HFFc6 (cell line): Measurements from ENCODE around the gene AZIN2. TPM values are rescaled to one million over a fixed set of nuclear protein-coding genes. Genes with fewer than 3 reads are reported as not detected.
"Not testable (repeated sequence)": the region's sequence is repeated elsewhere in the genome, so short reads cannot be mapped to it uniquely, and the experiment has no call there.

Experiments
- DNase-seq: peaks from one replicate; pipeline ENCODE4 v3.0.0-alpha.2; 2018
- H3K27ac Mint-ChIP-seq: 2 replicates; pipeline ENCODE4 v1.8.0; 2020; ENCODE audit warnings: mild to moderate bottlenecking, mixed read lengths
- H3K27me3 Mint-ChIP-seq: 2 replicates; pipeline ENCODE4 v1.8.0; 2021; ENCODE audit warnings: mild to moderate bottlenecking, moderate library complexity, mixed read lengths; ENCODE audit not compliant: insufficient read depth
- H3K36me3 Mint-ChIP-seq: 2 replicates; pipeline ENCODE4 v1.8.0; 2021; ENCODE audit warnings: low read depth, mixed read lengths
- H3K4me1 Mint-ChIP-seq: 2 replicates; pipeline ENCODE4 v1.8.0; 2020; ENCODE audit warnings: low read depth, mixed read lengths
- H3K4me3 Mint-ChIP-seq: 2 replicates; pipeline ENCODE4 v1.8.0; 2020; ENCODE audit warnings: mild to moderate bottlenecking, moderate library complexity, mixed read lengths
- H3K9me3 Mint-ChIP-seq: 2 replicates; pipeline ENCODE4 v1.8.0; 2020; ENCODE audit warnings: mild to moderate bottlenecking, mixed read lengths
- total RNA-seq, 6 experiments: library from RNA; stranded (reverse); fragmentation: NEBNext Ultra II Directional; extraction: Animal tissue kit (Norgen Biotek cat#: 25700); gene quantifications; 2 replicates in 1 of 6; 3 replicates in 5 of 6; pipeline ENCODE4 v1.2.3, GENCODE V29; 2021
- TF ChIP-seq, protein P1 (sequence below): fragments of 200-600 bp; sonication (generic); IDR thresholded peaks from 2 replicates; pipeline ENCODE4 v1.5.0; 2021; ENCODE audit warnings: antibody characterized with exemption, mild to moderate bottlenecking

The AZIN2 gene
- total RNA-seq, 6 experiments from 2014 or later, result 2.4 to 3.7 (median 3.1) TPM

DNA sequence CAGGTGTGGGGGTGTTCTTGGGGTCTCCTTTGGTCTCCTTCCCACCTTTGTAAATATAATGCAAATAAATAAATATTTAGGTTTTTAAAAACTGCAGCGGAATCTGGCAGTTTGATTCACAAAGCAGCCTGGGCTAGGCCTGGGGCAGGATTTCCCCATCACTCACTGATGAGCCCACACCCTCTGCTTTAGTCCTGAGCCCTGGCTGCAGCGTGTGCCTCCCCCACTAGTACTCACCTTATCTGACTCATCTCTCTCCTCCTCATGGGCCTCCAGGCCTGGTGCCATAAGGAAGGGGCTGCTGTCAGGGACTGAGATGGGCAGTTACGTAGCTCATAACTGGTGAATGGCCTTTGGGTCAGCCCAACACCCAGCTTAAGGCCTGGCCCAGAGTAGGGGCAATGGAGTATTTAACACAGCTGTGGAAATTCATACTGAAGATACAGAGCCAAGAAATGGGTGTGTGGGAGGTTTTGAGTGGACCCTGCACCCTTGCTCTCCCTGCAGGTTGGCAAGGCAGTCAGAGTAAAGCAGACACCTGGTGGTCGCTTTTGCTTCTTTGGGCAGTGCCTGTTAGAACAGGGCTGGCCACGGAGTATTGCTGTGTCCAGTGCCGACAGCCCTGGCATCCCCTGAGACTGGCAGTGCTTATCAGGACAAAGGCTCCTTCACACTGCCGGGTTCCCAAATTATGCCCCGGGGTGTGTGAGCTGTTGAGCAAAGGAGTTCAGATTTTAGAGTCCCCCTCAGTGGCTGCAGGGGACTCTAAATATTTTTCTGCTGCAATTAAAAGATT is 39.7 kb downstream of the AZIN2 start:
- Mint-ChIP-seq H3K4me3 (no peak overlapping the region), H3K27me3 (no peaks in the 10 kb centered on the region; the same call in 1 of the 2 replicates), H3K36me3 (peaks cover 13% of the 10 kb centered on the region), H3K9me3 (no peaks in the 10 kb centered on the region), H3K27ac (no peak overlapping the region), H3K4me1 (peaks cover 4% of the 10 kb centered on the region; the same call in 1 of the 2 replicates)
- DNase-seq, result no peak
- TF ChIP-seq, protein P1, sequence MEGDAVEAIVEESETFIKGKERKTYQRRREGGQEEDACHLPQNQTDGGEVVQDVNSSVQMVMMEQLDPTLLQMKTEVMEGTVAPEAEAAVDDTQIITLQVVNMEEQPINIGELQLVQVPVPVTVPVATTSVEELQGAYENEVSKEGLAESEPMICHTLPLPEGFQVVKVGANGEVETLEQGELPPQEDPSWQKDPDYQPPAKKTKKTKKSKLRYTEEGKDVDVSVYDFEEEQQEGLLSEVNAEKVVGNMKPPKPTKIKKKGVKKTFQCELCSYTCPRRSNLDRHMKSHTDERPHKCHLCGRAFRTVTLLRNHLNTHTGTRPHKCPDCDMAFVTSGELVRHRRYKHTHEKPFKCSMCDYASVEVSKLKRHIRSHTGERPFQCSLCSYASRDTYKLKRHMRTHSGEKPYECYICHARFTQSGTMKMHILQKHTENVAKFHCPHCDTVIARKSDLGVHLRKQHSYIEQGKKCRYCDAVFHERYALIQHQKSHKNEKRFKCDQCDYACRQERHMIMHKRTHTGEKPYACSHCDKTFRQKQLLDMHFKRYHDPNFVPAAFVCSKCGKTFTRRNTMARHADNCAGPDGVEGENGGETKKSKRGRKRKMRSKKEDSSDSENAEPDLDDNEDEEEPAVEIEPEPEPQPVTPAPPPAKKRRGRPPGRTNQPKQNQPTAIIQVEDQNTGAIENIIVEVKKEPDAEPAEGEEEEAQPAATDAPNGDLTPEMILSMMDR, result no peak

GRCh38 chr1:33121728-33122127 is 40.8 kb downstream of the AZIN2 start:
- Mint-ChIP-seq H3K9me3 (no peaks in the 10 kb centered on the region), H3K4me3 (no peak overlapping the region), H3K27me3 (no peaks in the 10 kb centered on the region; the same call in 1 of the 2 replicates), H3K27ac (no peak overlapping the region), H3K36me3 (peaks cover 15% of the 10 kb centered on the region), H3K4me1 (peaks cover 12% of the 10 kb centered on the region)
- no peak for DNase-seq
- TF ChIP-seq, protein P1, result no peak

- H3K9me3 Mint-ChIP-seq, result no peaks in the 10 kb centered on the region
- peaks cover 19% of the 10 kb centered on the region for H3K36me3 Mint-ChIP-seq
- no peaks in the 10 kb centered on the region; the same call in 1 of the 2 replicates for H3K27me3 Mint-ChIP-seq
- TF ChIP-seq, protein P1, result no peak
- no peak overlapping the region for H3K4me3 Mint-ChIP-seq
- H3K27ac Mint-ChIP-seq, result no peak overlapping the region
- H3K4me1 Mint-ChIP-seq, result peaks cover 21% of the 10 kb centered on the region
- DNase-seq, result no peak
Measured at GRCh38 chr1:33122483-33123178, 41.7 kb downstream of the AZIN2 start.

DNA sequence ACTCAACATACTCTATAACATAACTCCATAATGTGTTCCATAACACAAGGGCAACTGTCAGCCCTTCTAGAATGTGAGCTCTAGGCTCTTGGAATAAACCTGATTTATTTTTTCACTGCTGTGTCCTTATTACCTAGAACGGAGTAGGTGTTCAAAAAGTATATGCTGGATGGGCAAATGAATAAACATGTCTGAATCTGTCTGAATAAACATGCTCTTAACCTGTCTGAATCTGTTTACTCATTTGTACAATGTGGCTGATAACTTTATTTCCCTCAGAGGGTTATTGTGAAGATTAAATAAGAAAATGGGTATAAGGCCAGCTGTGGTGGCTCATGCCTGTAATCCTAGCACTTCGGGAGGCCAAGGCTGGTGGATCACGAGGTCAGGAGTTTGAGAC is 42.3 kb downstream of the AZIN2 start:
- Mint-ChIP-seq H3K9me3 (no peaks in the 10 kb centered on the region), H3K4me1 (peaks cover 22% of the 10 kb centered on the region), H3K36me3 (peaks cover 19% of the 10 kb centered on the region), H3K27ac (no peak overlapping the region), H3K4me3 (no peak overlapping the region), H3K27me3 (no peaks in the 10 kb centered on the region; the same call in 1 of the 2 replicates)
- TF ChIP-seq, protein P1, result no peak
- DNase-seq, result no peak

DNA sequence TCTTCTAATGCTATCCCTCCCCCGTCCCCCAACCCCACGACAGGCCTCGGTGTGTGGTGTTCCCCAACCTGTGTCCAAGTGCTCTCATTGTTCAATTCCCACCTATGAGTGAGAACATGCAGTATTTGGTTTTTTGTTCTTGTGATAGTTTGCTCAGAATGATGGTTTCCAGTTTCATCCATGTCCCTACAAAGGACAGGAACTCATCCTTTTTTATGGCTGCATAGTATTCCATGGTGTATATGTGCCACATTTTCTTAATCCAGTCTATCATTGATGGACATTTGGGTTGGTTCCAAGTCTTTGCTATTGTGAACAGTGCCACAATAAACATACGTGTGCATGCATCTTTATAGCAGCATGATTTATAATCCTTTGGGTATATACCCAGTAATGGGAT is 43.7 kb downstream of the AZIN2 start:
- Mint-ChIP-seq H3K36me3 (peaks cover 19% of the 10 kb centered on the region), H3K4me1 (peaks cover 22% of the 10 kb centered on the region)
- not testable (repeated sequence) for H3K4me3 Mint-ChIP-seq, H3K9me3 Mint-ChIP-seq, H3K27me3 Mint-ChIP-seq, H3K27ac Mint-ChIP-seq, DNase-seq
